K562 (cell line): ENCODE measurements around the gene TENM4. TPM values are rescaled to one million over a fixed set of nuclear protein-coding genes. Genes with fewer than 3 reads are reported as not detected.

Source experiments
- ATAC-seq: fragments of 200-7000 bp; cut with Tn5 transposase; 3 replicates; pipeline ENCODE4 v1.9.1; 2020; ENCODE audit warnings: moderate library complexity
- BruUV-seq: library from RNA; stranded (reverse); fragments of 400-500 nt; replicated peaks from 2 replicates; lab custom pipeline; 2021; lab: Mats Ljungman, UMichigan
- CTCF ChIA-PET: fragments of 300-600 bp; formaldehyde crosslinking; extraction: SDS; loops from one replicate; lab custom pipeline; 2021; ENCODE audit warnings: low intra/inter-chr PET ratio; lab: Yijun Ruan, JAX
- POLR2A ChIA-PET: fragments of 300-600, 350-650 bp; sonication (Branson Sonifier 250); formaldehyde crosslinking; extraction: SDS; loops from one replicate; lab custom pipeline; 2021; ENCODE audit warnings: antibody characterized with exemption, inconsistent platforms; lab: Yijun Ruan, JAX
- DNase-seq, 4 experiments: peaks; one replicate each; pipeline versions ENCODE4 v3.0.0 to v3.0.0-alpha.2; 2011 to 2018; ENCODE audit warnings: low spot score in 3 of 4, mixed read lengths in 3 of 4; ENCODE audit errors: extremely low read depth in 1 of 4
- FAIRE-seq: peaks from 2 replicates; lab custom pipeline; 2011; peaks lifted over from hg19 to GRCh38; lab: Jason Lieb, UNC
- H2AFZ ChIP-seq: 2 replicates; pipeline ENCODE4 v1.6.0; 2011; ENCODE audit warnings: low read depth, low read length, control low read depth, inconsistent platforms
- H3K27ac ChIP-seq: fragments of 200-600 bp; 3 replicates; pipeline ENCODE4 v1.8.0; 2011; ENCODE audit warnings: low read depth, mild to moderate bottlenecking, control low read depth, inconsistent platforms, low read length, moderate library complexity, mixed read lengths; ENCODE audit errors: extremely low read depth
- H3K27me3 ChIP-seq, 2 experiments: fragments of 300-600 bp in 1 of 2; 2 replicates in 1 of 2; 3 replicates in 1 of 2; pipeline versions ENCODE4 v1.6.0 to v1.8.0; 2011; ENCODE audit warnings: inconsistent platforms in 2 of 2, low read length in 2 of 2, mild to moderate bottlenecking in 1 of 2, mixed read lengths in 1 of 2, moderate library complexity in 1 of 2; ENCODE audit not compliant: control insufficient read depth in 2 of 2, insufficient read depth in 2 of 2
- H3K36me3 ChIP-seq: fragments of 300-600 bp; 3 replicates; pipeline ENCODE4 v1.8.0; 2011; ENCODE audit warnings: mild to moderate bottlenecking, low read length, inconsistent platforms; ENCODE audit not compliant: control insufficient read depth, insufficient read depth
- H3K4me1 ChIP-seq, 2 experiments: fragments of 200-600 bp in 1 of 2; replicated peaks in 1 of 2; 2 replicates in 1 of 2; 3 replicates in 1 of 2; pipeline versions ENCODE4 v1.5.1 to v1.8.0; 2011; ENCODE audit warnings: inconsistent platforms in 2 of 2, low read length in 2 of 2, mild to moderate bottlenecking in 1 of 2, mixed read lengths in 1 of 2, moderate library complexity in 1 of 2; ENCODE audit not compliant: control insufficient read depth in 2 of 2, insufficient read depth in 2 of 2
- H3K4me2 ChIP-seq: 2 replicates; pipeline ENCODE4 v1.6.1; 2011; ENCODE audit warnings: low read length, control low read depth, inconsistent platforms, mixed read lengths; ENCODE audit not compliant: insufficient read depth
- H3K4me3 ChIP-seq: fragments of 200-600 bp; sonication (generic), shearing (Covaris generic); 2 replicates; pipeline ENCODE4 v1.5.1; 2016; ENCODE audit warnings: control low read depth, inconsistent platforms
- H3K79me2 ChIP-seq: fragments of 200-600 bp; 3 replicates; pipeline ENCODE4 v1.8.0; 2011; ENCODE audit warnings: low read length, inconsistent platforms; ENCODE audit not compliant: control insufficient read depth, insufficient read depth
- H3K9ac ChIP-seq, 2 experiments: 2 replicates each; pipeline versions ENCODE4 v1.6.0 to v1.6.1; 2011; ENCODE audit warnings: low read depth in 2 of 2, low read length in 2 of 2, control low read depth in 1 of 2, inconsistent platforms in 1 of 2, mild to moderate bottlenecking in 1 of 2, mixed read lengths in 1 of 2; ENCODE audit not compliant: insufficient read depth in 1 of 2
- H3K9me1 ChIP-seq: one replicate; pipeline ENCODE4 v1.6.0; 2011; ENCODE audit warnings: inconsistent platforms, mild to moderate bottlenecking, low read length, moderate library complexity; ENCODE audit not compliant: control insufficient read depth, insufficient read depth
- H3K9me3 ChIP-seq: replicated peaks from 2 replicates; pipeline ENCODE4 v1.5.1; 2011; ENCODE audit warnings: low read depth, low read length, inconsistent platforms; ENCODE audit not compliant: control insufficient read depth, insufficient read depth
- H4K20me1 ChIP-seq: replicated peaks from 2 replicates; pipeline ENCODE4 v1.6.1; 2011; ENCODE audit warnings: low read length, inconsistent platforms, mixed read lengths; ENCODE audit not compliant: control insufficient read depth, insufficient read depth
- ATF6 ChIP-seq: sonication (generic); formaldehyde crosslinking; IDR thresholded peaks from 2 replicates; pipeline ENCODE4 v1.4.0; 2020; ENCODE audit warnings: mild to moderate bottlenecking, missing genetic modification reagents
- CREB1 ChIP-seq, 2 experiments: sonication (generic) in 1 of 2; formaldehyde crosslinking in 1 of 2; IDR thresholded peaks; 2 replicates each; pipeline versions ENCODE4 v1.6.1 to v1.8.0; 2012 to 2022; ENCODE audit warnings: inconsistent platforms in 1 of 2, mild to moderate bottlenecking in 1 of 2, missing genetic modification reagents in 1 of 2, moderate library complexity in 1 of 2
- E2F3 ChIP-seq: fragments of 250-450 bp; sonication (Bioruptor Pico); IDR thresholded peaks from 2 replicates; pipeline ENCODE4 v1.4.0; 2020; ENCODE audit warnings: mild to moderate bottlenecking
- ELF1 ChIP-seq: fragments of 200-800 bp; sonication (Bioruptor generic); IDR thresholded peaks from 2 replicates; pipeline ENCODE4 v1.6.1; 2016; ENCODE audit warnings: missing genetic modification characterization, missing compliant biosample characterization
- ETV5 ChIP-seq: sonication (generic); formaldehyde crosslinking; IDR thresholded peaks from 2 replicates; pipeline ENCODE4 v1.4.0; 2020; ENCODE audit warnings: low read depth, mild to moderate bottlenecking, missing genetic modification reagents
- KDM2B ChIP-seq: fragments of 250-450 bp; sonication (Bioruptor Pico); IDR thresholded peaks from 2 replicates; pipeline ENCODE4 v1.8.0; 2021; ENCODE audit warnings: mild to moderate bottlenecking, moderate library complexity
- PRDM10 ChIP-seq: fragments of 450-650 bp; IDR thresholded peaks from 2 replicates; pipeline ENCODE4 v1.6.1; 2018; ENCODE audit not compliant: partially characterized antibody
- ZNF184 ChIP-seq: sonication (generic); formaldehyde crosslinking; IDR thresholded peaks from 2 replicates; pipeline ENCODE4 v1.5.0; 2020; ENCODE audit warnings: missing genetic modification reagents
- ZNF324 ChIP-seq: fragments of 250-450 bp; sonication (Bioruptor Pico); IDR thresholded peaks from 2 replicates; pipeline ENCODE4 v1.4.0; 2020; ENCODE audit warnings: mild to moderate bottlenecking
- WGBS: fragments of 100-300 bp; shearing (Covaris generic); methylation state at CpG from one replicate; pipeline ENCODE4 v1.1.6; 2016; ENCODE audit warnings: low coverage, mixed read lengths; ENCODE audit not compliant: insufficient coverage; ENCODE audit errors: missing lambda C conversion rate; 5-methylcytosine and 5-hydroxymethylcytosine counted together
- in situ Hi-C: fragments of 300-500 bp; cut with MboI; formaldehyde crosslinking; loops from 4 replicates; pipeline ENCODE4 v1.15.0; 2018; ENCODE audit warnings: inconsistent platforms, mixed read lengths
- intact Hi-C: fragments of 100-400 bp; cut with micrococcal nuclease; formaldehyde crosslinking; loops from 2 replicates; pipeline ENCODE4 v1.14.2; 2022
- polyA plus RNA-seq, 8 experiments: library from polyadenylated mRNA; depleted of rRNA in 4 of 8; stranded (reverse) in 5 of 8; unstranded in 3 of 8; fragments of >200 nt; fragmentation: Nextera tagmentation in 2 of 8; fragmentation: Illumina TruSeq in 1 of 8; extraction: Ambion mirVana in 2 of 8; extraction: Trizol in 1 of 8; gene quantifications; 2 replicates each; pipeline versions ENCODE4 v1.2.1 to v1.2.3, GENCODE V29; 2011 to 2014; ENCODE audit warnings: inconsistent platforms in 1 of 8, missing spikeins in 1 of 8
- total RNA-seq, 7 experiments: library from RNA; depleted of rRNA in 6 of 7; stranded (reverse); fragments of >200 nt in 6 of 7; fragmentation: Illumina TruSeq in 2 of 7; extraction: Trizol in 2 of 7; gene quantifications; 2 replicates each; pipeline versions ENCODE4 v1.2.1 to v1.2.3, GENCODE V29; 2011 to 2021; ENCODE audit warnings: low replicate concordance in 1 of 7

Gene TENM4
- total and polyA plus RNA-seq, 9 of the 15 experiments (the other 6 are each of a cell fraction or from before 2014, with no cell fraction given): 0.16 TPM; not detected in 8

DNA sequence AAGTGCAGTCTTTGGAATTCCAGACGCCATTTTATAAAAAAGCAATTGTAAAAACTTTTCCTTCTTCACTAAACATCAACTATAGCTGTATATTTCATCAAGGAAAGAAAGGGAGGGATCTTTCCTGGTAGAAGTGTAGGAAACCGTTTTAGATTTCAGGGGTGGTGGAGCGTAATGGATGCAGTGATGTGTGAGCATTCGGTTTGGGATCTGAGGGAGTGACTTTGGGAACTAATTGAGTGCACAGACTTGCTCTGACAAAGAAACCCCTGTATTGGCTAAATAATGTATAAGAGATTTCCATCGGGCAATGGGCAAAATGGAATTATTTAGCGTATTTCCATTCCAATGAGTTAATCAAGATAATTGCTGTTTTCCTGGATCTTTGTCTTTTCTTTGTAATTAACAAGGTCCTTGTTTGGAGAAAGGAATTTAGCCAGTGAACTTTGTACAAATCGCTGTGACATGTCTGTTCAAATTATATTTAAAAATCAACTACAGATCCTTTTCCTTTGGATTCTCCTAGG, 741.2 kb downstream of the TENM4 start:
- TF ChIP-seq CREB1 (IDR thresholded peaks at IDR 0.05): no peak
- TF ChIP-seq CREB1 (CRISPR knock-in tag; IDR thresholded peaks at IDR 0.05): no peak
- TF ChIP-seq, all 486 proteins: peak for 0
- H4K20me1 ChIP-seq: no peaks in the 10 kb centered on the region; the same call in 1 of the 2 replicates
- H3K9ac ChIP-seq: no peak overlapping the region
- no peak for FAIRE-seq
- no TSS peak for BruUV-seq
- H3K79me2 ChIP-seq: no peaks in the 10 kb centered on the region
- no peak overlapping the region for H3K4me2 ChIP-seq
- POLR2A ChIA-PET: no interaction called here
- no peaks in the 10 kb centered on the region for H3K9me1 ChIP-seq
- H2AFZ ChIP-seq: no peak overlapping the region
- intact Hi-C loops: no loop called here
- DNase-seq: no peak
- peaks cover 2 to 38% of the 10 kb centered on the region in 2 experiments for H3K27me3 ChIP-seq
- H3K9me3 ChIP-seq: no peaks in the 10 kb centered on the region
- CTCF ChIA-PET: interaction anchor here (0.7 kb wide), 1 partner anchor 8 kb away, joined by 5 read pairs; no protein-coding TSS in a partner anchor
- in situ Hi-C loops: no loop called here
- no peak overlapping the region for H3K4me3 ChIP-seq
- ATAC-seq: no peak
- WGBS: under 1% methylated on average over 7 of the region's 7 CpGs
- no peak overlapping the region for H3K27ac ChIP-seq
- no peaks in the 10 kb centered on the region for H3K36me3 ChIP-seq
- no peaks in the 10 kb centered on the region for H3K4me1 ChIP-seq

GRCh38 chr11:78698612-78699011, 742.2 kb downstream of the TENM4 start:
- Histone ChIP-seq H3K36me3 (no peaks in the 10 kb centered on the region), H4K20me1 (no peaks in the 10 kb centered on the region; the same call in 1 of the 2 replicates), H3K9ac (no peak overlapping the region), H3K27me3 (peaks cover 2 to 44% of the 10 kb centered on the region in 2 experiments), H3K79me2 (no peaks in the 10 kb centered on the region), H2AFZ (no peak overlapping the region), H3K27ac (no peak overlapping the region), H3K9me3 (no peaks in the 10 kb centered on the region), H3K4me3 (no peak overlapping the region), H3K4me1 (no peaks in the 10 kb centered on the region), H3K9me1 (no peaks in the 10 kb centered on the region), H3K4me2 (no peak overlapping the region)
- no TSS peak for BruUV-seq
- FAIRE-seq (no peak), ATAC-seq (no peak), DNase-seq (no peak)
- intact Hi-C loops (no loop called here), in situ Hi-C loops (no loop called here)
- 0% methylated on average over 3 of the region's 3 CpGs for WGBS
- ChIA-PET POLR2A (no interaction called here), CTCF (no interaction called here)
- TF ChIP-seq ELF1 (tag): no peak
- TF ChIP-seq ATF6 (CRISPR knock-in tag): no peak
- TF ChIP-seq ZNF324 (CRISPR knock-in tag): no peak
- no peak for TF ChIP-seq ZNF184 (CRISPR knock-in tag)
- no peak for TF ChIP-seq ETV5
- TF ChIP-seq E2F3 (CRISPR knock-in tag): no peak
- no peak for TF ChIP-seq KDM2B (CRISPR knock-in tag)
- TF ChIP-seq PRDM10: no peak
